Fibroblast of lung (primary cell): Measurements from ENCODE around the gene AK8. TPM values are rescaled to one million over a fixed set of nuclear protein-coding genes. Genes with fewer than 3 reads are reported as not detected.

Source experiments
- DNase-seq, 2 donors: peaks; one replicate each; pipeline versions ENCODE4 v3.0.0 to v3.0.0-alpha.2; 2010; ENCODE audit warnings: low read depth in 2 of 2
- H2AFZ ChIP-seq: 2 replicates; pipeline ENCODE4 v1.5.1; 2012; ENCODE audit warnings: low read length, control low read depth, inconsistent platforms
- H3K27ac ChIP-seq: 2 replicates; pipeline ENCODE4 v1.5.1; 2011; ENCODE audit warnings: low read length, control low read depth; ENCODE audit not compliant: insufficient read depth
- H3K27me3 ChIP-seq: 2 replicates; pipeline ENCODE4 v1.5.1; 2011; ENCODE audit warnings: mild to moderate bottlenecking, low read length; ENCODE audit not compliant: control insufficient read depth, insufficient read depth
- H3K36me3 ChIP-seq: 2 replicates; pipeline ENCODE4 v1.5.1; 2011; ENCODE audit warnings: low read length; ENCODE audit not compliant: control insufficient read depth, insufficient read depth
- H3K4me1 ChIP-seq: 2 replicates; pipeline ENCODE4 v1.5.1; 2011; ENCODE audit warnings: low read length; ENCODE audit not compliant: control insufficient read depth, insufficient read depth; ENCODE audit errors: extremely low read depth
- H3K4me2 ChIP-seq: 2 replicates; pipeline ENCODE4 v1.5.1; 2011; ENCODE audit warnings: low read length, control low read depth; ENCODE audit not compliant: insufficient read depth; ENCODE audit errors: extremely low read depth
- H3K4me3 ChIP-seq, 4 experiments: fragments of 200-600 bp in 1 of 4; sonication (generic) in 1 of 4; replicated peaks in 1 of 4; 2 replicates each; pipeline ENCODE4 v1.5.1; 2011 to 2016; ENCODE audit warnings: low read length in 4 of 4, low read depth in 3 of 4, mild to moderate bottlenecking in 3 of 4, control low read depth in 2 of 4, inconsistent platforms in 1 of 4, mixed read lengths in 1 of 4; ENCODE audit not compliant: insufficient read depth in 1 of 4; ENCODE audit errors: control extremely low read depth in 1 of 4
- H3K79me2 ChIP-seq: 2 replicates; pipeline ENCODE4 v1.5.1; 2012; ENCODE audit warnings: mild to moderate bottlenecking, low read length, inconsistent platforms; ENCODE audit not compliant: control insufficient read depth, insufficient read depth
- H3K9ac ChIP-seq: 2 replicates; pipeline ENCODE4 v1.5.1; 2011; ENCODE audit warnings: mild to moderate bottlenecking, low read length, control low read depth; ENCODE audit not compliant: insufficient read depth
- H3K9me3 ChIP-seq: 2 replicates; pipeline ENCODE4 v1.5.1; 2012; ENCODE audit warnings: low read depth, low read length; ENCODE audit not compliant: control insufficient read depth, insufficient read depth
- H4K20me1 ChIP-seq: 2 replicates; pipeline ENCODE4 v1.5.1; 2011; ENCODE audit warnings: low read length; ENCODE audit not compliant: control insufficient read depth, insufficient read depth; ENCODE audit errors: extremely low read depth
- EZH2 ChIP-seq: IDR thresholded peaks from 2 replicates; pipeline ENCODE4 v1.5.1; 2012; ENCODE audit warnings: low read length, control low read depth, mild to moderate bottlenecking; ENCODE audit errors: missing control alignments
- polyA plus RNA-seq, 2 donors: library from polyadenylated mRNA; depleted of rRNA in 1 of 2; stranded (reverse) in 1 of 2; unstranded in 1 of 2; fragments of >200 nt; gene quantifications; 2 replicates each; pipeline ENCODE4 v1.2.1, GENCODE V29; 2011 to 2012; ENCODE audit warnings: missing spikeins in 1 of 2
- total RNA-seq: library from RNA; depleted of rRNA; stranded (reverse); fragments of >200 nt; gene quantifications from 2 replicates; pipeline ENCODE4 v1.2.1, GENCODE V29; 2014
- TF ChIP-seq, protein P1 (sequence below), 2 donors: IDR thresholded peaks in 1 of 2; conservative IDR thresholded peaks in 1 of 2; 1 replicate in 1 of 2; 2 replicates in 1 of 2; pipeline ENCODE4 v1.5.1; 2011 to 2012; ENCODE audit warnings: low read length in 2 of 2, control low read depth in 1 of 2, inconsistent platforms in 1 of 2, low read depth in 1 of 2, mild to moderate bottlenecking in 1 of 2

AK8 gene
- total and polyA plus RNA-seq, 2 donors (not counting 1 experiment from before 2014, with no cell fraction given), result 0.17 to 0.50 TPM

GRCh38 chr9:132795511-132796303 lies 82.4 kb downstream of the AK8 start:
- no peak overlapping the region for H2AFZ ChIP-seq
- TF ChIP-seq EZH2, result no peak
- TF ChIP-seq, protein P1, sequence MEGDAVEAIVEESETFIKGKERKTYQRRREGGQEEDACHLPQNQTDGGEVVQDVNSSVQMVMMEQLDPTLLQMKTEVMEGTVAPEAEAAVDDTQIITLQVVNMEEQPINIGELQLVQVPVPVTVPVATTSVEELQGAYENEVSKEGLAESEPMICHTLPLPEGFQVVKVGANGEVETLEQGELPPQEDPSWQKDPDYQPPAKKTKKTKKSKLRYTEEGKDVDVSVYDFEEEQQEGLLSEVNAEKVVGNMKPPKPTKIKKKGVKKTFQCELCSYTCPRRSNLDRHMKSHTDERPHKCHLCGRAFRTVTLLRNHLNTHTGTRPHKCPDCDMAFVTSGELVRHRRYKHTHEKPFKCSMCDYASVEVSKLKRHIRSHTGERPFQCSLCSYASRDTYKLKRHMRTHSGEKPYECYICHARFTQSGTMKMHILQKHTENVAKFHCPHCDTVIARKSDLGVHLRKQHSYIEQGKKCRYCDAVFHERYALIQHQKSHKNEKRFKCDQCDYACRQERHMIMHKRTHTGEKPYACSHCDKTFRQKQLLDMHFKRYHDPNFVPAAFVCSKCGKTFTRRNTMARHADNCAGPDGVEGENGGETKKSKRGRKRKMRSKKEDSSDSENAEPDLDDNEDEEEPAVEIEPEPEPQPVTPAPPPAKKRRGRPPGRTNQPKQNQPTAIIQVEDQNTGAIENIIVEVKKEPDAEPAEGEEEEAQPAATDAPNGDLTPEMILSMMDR (conservative IDR thresholded peaks at IDR 0.05 in 1 of 2, IDR thresholded peaks at IDR 0.05 in 1 of 2; ENCODE audit: low read depth in 1 of 2, low read length in 2 of 2), result no peak
- no peak overlapping the region for H3K4me2 ChIP-seq
- H3K4me1 ChIP-seq, result no peaks in the 10 kb centered on the region
- H3K36me3 ChIP-seq, result no peaks in the 10 kb centered on the region
- no peak overlapping the region for H3K4me3 ChIP-seq
- DNase-seq, result no peak
- no peak overlapping the region for H3K27ac ChIP-seq
- H3K9me3 ChIP-seq, result no peaks in the 10 kb centered on the region
- H4K20me1 ChIP-seq, result no peaks in the 10 kb centered on the region
- H3K79me2 ChIP-seq, result no peaks in the 10 kb centered on the region
- peaks cover 11% of the 10 kb centered on the region for H3K27me3 ChIP-seq
- H3K9ac ChIP-seq, result no peak overlapping the region

DNA sequence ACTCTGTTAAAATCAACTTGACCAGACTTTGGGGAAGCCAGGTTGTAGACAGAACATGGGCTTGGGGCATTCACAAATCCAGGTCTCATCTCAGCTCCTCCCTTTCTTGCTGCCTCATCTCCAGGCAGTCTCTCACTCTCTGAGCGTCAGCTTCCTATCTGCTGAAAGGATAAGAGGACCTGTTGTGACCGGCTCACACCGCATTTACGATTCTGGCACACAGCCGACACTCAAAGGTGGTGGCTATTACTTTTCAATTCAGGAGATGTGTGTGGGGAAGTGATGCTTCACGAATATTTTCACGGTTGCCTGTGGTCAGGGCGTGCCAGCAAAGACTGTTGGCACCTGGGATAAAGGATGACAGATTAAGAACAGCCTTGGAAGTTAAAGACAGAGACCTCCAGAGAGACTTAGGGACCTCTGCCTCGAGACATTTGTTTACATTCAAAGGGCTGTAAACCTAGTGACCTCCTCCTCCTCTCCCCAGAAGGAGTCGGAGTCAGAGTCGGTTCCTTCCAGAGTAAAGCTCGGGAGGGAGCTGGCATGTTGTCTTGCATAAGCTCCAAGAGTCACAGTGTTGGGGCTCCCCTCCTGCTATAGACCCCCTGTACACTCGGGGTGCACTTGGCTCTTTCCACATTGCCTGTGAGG lies 83.2 kb downstream of the AK8 start:
- H3K4me3 ChIP-seq, result no peak overlapping the region
- no peak overlapping the region for H3K27ac ChIP-seq
- H3K4me2 ChIP-seq, result no peak overlapping the region
- no peaks in the 10 kb centered on the region for H3K4me1 ChIP-seq
- H3K9ac ChIP-seq, result no peak overlapping the region
- H3K36me3 ChIP-seq, result no peaks in the 10 kb centered on the region
- no peaks in the 10 kb centered on the region for H4K20me1 ChIP-seq
- peaks cover 11% of the 10 kb centered on the region for H3K27me3 ChIP-seq
- no peaks in the 10 kb centered on the region for H3K9me3 ChIP-seq
- no peak for TF ChIP-seq EZH2
- TF ChIP-seq, protein P1 (conservative IDR thresholded peaks at IDR 0.05 in 1 of 2, IDR thresholded peaks at IDR 0.05 in 1 of 2; ENCODE audit: low read depth in 1 of 2, low read length in 2 of 2), result no peak
- no peak for DNase-seq
- H3K79me2 ChIP-seq, result no peaks in the 10 kb centered on the region
- no peak overlapping the region for H2AFZ ChIP-seq

DNA sequence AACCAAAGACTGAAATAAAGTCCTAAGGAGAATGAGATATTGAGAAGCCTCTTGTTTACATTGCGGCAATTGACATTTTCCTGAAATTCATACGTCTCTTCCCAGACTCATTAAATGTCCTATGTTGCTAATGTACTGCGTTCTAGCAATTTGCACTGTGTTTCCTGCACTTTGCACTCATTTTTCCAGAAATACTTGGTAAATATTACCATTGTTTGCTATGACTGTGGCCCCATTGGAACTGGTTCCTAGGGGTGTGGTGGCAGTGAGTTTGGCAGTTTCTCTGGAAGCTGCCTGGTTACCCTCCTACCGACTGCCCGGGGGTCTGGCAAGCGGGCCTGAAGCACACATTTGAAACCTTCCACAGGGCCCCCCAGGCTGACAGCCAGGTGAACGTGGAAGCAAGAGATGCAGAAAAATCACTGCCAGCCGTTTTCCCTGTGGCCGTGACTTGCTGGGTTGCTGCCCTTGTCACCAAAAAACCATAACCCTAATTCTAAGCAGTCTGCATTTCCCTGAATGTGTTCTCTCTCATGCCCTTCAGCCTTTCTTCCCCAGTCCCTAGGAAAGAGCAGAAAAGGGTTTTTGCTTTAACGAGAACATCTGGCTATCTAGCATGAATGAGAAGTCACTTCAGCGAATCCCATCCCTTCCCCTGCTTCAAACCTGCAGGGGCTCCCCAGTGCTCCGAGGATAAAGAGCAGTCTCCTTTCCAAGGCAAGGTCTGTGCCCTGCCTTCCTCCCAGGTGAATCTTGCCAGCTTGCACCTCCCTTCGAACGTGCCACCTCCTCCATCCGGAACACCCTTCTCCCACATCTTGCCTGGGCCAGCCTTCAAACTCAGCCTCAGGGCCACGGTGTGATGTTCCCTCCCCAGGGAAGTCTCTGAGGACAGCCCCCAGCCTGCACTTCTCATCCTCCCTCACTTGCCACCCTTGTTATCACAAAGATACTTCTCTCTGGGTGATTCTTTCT lies 84.2 kb downstream of the AK8 start:
- Histone ChIP-seq H3K4me1 (no peaks in the 10 kb centered on the region), H2AFZ (no peak overlapping the region), H3K27me3 (peaks cover 9% of the 10 kb centered on the region), H4K20me1 (no peaks in the 10 kb centered on the region), H3K79me2 (no peaks in the 10 kb centered on the region), H3K4me2 (no peak overlapping the region), H3K36me3 (no peaks in the 10 kb centered on the region), H3K4me3 (no peak overlapping the region), H3K9me3 (no peaks in the 10 kb centered on the region), H3K9ac (no peak overlapping the region), H3K27ac (no peak overlapping the region)
- TF ChIP-seq, protein P1 (conservative IDR thresholded peaks at IDR 0.05 in 1 of 2, IDR thresholded peaks at IDR 0.05 in 1 of 2; ENCODE audit: low read depth in 1 of 2, low read length in 2 of 2), result no peak
- TF ChIP-seq EZH2, result no peak
- no peak for DNase-seq
